ENCODE data around the gene WDR43.

DNA sequence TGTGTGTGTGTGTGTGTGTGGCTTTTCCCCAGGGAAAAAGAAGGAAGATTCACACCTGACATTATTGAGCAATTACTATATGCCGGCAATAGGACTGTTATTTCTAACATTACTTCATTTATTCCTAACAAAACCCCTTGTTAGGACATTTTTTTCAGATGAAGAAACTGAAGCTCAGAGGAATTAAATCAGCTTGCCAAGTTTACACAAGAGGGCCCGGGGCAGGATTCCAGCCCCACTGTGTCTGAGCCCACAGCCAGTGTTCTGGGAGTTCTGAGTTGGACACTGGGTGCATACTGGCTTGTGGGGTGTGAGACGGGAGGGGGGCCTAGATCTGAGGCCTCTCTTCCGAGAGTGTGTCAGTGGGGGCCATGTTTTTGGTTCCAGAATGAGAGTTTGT, 96.6 kb downstream of the WDR43 start:
- TF ChIP-seq CTCF (IDR thresholded peaks at IDR 0.05; ENCODE audit: poor library complexity) (no peak), EZH2 (IDR thresholded peaks at IDR 0.05; ENCODE audit: borderline replicate concordance) (no peak)

Data from hepatocyte (in vitro differentiated cells).